Activated CD4-positive, CD25-positive, alpha-beta regulatory T cell treated with anti-CD3 and anti-CD28 coated beads, Interleukin-2, amount 50 U/mL, for 24 hours (primary cell): ENCODE results near the gene WWTR1.

Experiments
- ATAC-seq, 2 donors: fragments of 150-1000 bp; cut with Tn5 transposase; one replicate each; pipeline ENCODE4 v1.10.0; 2021; ENCODE audit warnings: mild to moderate bottlenecking in 1 of 2, moderate library complexity in 1 of 2

WWTR1 gene

DNA sequence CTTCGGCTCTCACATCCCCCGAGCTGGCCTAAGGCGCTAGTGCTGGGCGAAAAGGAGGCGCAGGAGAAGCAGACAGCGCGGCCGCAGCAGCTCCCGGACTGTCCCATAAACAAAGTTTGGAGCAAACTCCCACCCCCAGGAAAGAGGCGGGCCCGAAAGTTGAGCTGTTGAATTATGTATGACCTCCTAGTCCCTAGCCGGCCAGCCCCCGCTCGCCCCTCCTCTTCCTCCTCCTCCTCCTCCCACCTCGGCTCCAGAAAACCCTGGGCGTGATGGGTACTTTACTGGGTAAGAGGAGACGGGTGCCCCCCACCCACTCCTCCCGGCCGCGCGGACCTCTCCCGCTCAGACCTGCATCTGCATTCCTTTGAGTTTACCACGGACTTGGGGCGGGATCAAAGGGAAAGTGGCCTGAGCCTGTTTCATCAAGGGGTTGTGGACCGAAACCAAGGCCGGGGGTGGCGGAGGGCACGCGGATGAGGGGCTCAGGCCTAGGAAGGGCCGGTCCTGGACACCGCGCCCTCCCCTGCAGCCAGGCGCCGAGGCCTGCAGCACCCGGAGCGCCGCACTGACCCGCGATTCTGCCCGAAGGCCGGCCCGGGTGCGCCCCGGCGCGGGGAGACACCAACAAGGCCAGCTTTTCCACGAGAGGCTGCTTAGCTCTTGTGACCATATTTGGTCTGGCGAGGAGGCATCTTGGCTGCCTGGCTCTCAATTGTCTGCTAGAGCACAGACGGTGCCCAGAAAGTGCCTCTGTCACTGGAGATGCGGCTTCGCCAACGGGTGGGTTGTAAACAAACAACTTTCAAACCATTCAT, at the start of gene WWTR1:
WWTR1 (minus strand) TSS at position 100 of the 818 bp plus-strand sequence. CDS start 719 bp downstream, outside the sequence.
- ATAC-seq: peak; percentile 46 to 49

DNA sequence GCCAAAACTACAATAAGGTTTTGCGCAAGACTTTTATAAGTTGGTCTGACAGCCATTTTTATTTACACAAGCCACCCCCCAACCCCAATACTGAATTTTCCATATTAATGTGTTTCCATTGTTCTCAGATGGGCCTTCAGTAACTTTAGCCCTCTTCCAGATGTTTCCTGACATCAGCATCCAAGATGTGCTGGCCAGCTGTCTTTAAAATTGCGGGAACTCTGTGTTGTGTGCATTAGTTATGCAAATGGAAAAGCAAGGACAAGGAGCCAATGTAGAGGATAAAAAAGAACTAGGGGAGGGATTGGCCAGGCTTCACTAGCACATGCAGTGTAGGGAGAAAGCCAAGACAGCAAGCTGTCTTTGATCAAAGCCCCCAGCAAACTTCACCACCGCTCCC, 49.1 kb upstream of the WWTR1 start:
- ATAC-seq: no peak

DNA sequence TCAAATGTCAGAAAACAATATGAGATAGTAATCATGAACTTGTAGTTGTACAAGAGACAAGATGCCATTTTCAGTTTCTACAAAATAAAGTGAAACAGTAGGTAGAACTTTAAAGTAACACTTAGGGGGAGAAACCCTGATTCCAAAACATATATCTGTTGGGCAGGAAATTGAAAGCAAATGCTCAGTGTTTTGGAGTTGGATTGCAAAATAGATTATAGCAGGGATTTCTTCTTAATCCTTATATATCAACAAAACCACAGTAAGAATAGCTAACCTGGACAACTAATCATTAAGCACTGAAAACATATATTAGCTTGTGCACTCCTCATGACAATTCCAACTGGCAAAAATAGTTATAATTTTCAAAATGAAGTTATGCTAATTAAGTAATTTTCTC, 47.6 kb upstream of the WWTR1 start:
- ATAC-seq: no peak

DNA sequence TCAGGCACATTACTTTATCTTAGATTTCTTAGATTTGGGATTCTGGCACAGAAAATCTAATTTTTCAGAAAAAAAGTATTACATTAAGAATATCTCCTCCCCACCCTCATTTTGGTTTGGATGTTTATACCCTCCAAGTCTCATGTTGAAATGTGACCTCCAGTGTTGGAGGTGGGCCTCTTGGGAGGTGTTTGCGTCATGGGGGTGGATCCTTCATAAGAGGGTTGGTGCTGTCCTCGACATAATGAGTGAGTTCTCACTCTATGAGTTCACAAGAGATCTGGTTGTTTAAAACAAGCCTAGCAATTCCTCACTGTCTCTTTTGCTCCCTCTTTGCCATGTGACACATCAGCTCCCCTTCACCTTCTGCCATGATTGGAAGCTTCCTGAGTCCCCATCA, 45.6 kb upstream of the WWTR1 start:
- ATAC-seq: no peak

DNA sequence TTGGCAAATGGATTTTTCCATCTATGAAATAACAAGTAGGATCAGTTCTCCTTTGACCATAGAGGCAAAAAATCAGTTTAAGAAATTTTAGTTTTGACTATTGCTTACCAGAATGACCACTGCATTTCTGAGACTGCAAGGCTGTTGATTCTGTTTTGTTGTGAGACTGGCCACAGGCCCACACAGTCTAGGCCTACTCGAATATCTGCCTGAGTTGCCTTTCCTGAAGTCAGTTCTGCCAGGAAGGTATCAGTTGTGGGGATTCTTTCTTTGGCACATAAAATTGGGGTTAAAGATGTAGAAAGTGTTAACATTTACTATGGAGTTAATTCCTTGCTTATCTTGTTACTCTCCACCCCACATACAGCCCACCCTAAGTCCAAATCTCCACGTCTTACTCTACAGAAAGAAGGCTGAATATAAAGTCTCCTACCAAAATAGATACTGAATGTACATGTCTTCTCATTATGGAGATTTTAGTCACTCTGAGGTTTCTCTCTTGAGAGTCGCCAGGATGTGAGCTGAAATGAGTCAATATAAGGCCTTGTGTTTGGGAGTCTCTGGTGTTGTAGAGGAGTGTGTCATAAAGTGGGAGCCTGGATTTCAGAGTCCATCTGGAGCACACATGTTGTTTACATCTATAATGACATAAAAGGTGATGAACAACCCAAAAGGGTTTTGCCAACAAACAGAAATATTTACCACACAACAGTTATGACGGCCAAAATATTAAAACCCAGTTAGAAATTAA, 45.0 kb upstream of the WWTR1 start:
- ATAC-seq: peak; percentile 8 to 24

DNA sequence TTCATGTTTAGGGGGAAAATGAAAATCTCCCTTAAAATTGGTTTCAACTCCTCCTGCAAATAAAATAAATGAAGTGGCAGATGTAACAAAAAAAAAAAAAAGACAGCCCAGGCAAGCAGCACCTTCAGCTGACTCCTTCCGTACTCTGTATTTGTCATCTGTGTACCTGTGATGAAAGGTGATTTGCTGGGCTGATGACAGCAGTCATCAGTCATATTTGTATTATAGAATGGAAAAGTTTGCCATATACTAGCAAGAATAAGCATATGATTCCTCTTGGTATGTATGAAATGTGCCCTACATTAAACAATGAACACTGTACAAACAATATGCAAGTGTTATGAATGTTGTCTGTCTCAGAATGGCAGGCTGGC, 44.1 kb upstream of the WWTR1 start:
- peak; percentile 90 for ATAC-seq

DNA sequence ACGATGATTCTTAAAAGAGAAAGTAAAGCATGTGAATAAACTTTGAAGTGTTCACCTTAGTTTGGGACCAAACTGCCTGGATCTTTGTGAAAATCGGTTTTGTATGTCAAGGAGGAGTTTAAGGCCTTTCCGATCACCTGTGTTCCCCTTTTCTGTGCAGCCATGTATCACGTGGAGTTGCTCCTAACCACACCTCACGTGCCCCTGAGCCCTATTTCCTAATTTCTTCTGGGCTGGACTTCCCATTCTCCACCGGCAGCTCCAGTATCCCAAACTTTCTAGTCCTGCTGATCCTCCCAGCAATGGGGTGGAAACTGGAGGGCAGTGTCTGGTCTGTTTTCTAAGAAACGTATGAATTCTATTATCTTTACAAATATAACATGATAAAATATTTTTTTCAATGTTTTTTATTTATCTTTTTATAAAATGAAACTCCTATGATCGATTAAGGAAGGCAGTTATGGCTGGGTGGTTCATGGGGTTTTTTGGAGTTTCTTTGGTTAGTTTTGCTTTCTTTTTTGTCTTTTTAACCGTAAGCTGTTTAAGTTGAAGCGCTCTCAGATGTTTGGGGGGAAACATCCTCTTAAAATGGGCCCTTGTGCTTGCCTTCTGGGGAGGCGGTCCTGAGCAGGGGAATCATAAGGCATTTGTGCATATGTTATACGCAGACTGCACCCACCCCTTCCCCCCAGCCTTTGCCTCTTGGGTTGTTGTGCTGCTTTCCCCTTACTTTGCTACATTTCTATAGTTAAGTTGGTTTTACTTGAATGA, 43.6 kb upstream of the WWTR1 start:
- peak; percentile 56 to 63 for ATAC-seq

DNA sequence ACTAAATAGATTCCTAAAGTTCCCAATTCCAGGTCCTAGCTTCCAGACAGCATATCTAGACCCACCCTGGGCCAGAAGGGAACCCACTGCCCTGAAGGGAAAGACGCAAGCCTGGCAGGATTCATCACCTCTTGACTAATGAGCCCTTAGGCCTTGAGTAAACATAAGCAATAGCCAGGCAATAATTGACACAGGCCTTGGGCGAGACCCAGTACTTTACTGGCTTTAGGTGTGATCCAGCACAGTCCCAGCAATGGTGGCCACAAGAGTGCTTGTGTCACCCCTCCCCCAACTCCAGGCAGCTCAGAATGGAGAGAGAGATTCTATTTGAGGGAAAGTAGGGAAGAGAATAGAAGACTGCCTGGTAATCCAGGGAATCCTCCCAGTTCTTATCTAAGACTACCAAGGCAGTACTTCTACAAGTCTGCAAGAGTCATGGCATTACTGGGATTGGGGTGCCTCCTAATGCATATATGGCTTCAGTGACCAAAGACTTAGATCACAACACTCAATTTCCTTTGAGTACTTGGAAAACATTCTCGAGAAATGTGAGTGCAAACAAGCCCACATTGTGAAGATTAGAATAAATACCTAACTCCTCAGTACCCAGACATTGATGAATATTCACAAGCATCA, 30.4 kb upstream of the WWTR1 start:
- ATAC-seq: no peak

DNA sequence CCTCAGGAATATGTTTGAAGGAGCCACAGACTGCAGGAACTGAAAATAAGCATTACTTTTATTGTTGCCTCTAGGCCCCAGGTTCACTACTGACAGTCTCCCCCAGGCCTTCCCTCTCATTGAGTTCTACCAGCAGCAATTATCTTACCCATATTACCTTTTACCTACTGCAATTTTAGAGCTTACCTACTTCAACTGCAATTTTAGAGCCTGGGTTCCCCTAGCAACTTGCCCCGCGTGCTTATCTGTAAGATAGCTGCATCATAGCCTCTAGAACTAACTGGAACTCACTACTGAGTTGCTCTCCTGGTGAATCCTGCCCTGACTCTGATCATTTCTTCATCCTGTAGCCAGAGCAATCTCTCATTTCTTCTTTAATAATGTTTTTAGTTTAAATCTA, 29.2 kb upstream of the WWTR1 start:
- ATAC-seq: no peak

DNA sequence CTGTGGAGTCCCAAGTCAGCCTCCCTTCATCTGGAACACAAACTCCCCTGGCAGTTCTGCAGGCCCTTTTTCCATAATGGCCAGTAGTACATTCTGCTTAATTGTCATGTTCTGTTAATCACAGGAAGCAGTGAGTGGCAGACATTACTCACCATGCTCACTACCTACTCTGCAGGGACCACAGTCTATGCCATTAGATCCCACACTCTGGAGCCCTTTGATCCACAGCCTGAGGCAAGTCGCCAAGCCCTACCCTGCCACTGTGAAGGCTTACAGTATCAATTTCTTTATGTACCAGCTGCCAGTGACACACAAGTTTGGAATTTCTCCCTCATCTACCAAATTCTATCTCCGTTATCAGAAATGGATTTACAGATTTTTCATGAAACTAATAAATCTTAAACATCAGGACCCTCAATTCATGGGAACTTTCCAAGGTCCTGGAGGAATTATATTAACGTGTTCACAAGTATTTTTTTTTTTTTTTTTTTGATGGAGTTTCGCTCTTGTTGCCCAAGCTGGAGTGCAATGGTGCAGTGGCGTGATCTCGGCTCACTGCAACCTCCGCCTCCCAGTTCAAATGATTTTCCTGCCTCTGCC, 20.6 kb upstream of the WWTR1 start:
- ATAC-seq: no peak

DNA sequence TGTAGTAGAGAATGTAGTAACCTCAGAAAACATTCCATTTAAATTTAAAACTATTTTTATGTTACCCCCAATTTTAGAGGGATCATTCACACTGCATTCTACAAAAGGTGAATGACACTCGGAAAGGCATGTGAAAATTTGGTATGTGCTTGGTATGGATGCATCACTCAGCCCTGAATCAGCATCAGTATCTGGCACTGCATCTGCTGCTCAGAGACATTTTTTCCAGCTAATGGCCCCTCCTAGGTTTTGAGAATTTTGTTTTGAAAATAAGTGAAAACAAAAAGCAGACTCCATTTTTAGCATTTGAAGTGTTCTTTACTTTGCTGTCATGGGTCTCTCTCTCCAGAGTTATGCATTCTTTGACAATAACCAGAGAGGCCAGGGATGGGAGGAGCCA, 15.6 kb upstream of the WWTR1 start:
- ATAC-seq: no peak

DNA sequence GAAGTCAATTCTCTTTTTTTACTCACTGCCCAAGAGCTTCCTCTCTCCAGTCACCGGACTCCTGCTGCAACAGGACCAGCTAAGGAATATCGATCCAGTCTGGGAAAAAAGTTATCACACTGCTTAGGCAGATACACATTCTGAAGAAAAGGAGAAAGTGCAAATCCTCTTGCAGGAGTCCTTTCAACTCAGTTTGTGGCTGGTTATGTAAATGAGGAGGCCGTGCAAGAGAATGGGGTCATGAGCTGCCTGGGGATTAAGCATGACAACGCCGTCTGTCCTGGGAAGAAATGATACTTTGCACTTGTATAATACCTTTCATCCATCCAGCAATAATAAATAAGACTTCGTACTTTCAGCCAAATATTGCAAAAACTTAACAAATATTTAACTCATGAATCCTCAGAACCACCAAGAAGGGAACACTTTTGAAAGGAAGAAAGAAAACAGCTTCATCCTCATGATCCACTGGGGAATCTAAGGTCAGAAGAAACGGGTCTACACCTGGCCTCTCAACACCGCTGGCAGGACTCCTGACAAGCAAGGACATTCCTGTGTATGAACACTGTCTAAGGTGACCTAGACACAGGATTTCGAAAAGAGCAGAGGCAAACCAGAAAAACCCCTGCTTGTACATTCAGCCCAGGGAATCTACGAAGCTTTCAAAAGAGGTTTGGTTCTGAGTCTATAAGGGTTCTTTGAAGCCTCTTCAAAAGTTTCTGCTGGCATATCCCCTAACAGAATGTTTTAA, 13.1 kb upstream of the WWTR1 start:
- ATAC-seq: no peak

DNA sequence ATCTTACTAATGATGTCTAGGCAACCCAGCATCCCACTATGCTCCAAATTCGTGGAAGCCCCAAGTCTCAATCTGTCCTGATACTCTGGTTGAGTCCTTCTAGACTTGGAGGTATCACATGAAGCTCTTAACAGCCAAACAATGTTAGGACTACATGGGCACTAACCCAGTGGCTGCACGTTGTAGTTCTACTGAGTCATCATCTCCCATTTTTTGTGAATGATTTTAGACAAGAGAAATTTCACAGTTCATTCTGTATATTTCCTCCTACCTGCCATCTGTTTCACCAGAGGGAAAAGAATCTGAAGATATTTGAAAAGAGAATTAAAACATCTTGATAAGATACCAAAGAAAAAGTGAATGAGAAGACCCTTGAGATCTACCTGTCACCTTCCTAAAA, 9.8 kb upstream of the WWTR1 start:
- ATAC-seq: no peak

DNA sequence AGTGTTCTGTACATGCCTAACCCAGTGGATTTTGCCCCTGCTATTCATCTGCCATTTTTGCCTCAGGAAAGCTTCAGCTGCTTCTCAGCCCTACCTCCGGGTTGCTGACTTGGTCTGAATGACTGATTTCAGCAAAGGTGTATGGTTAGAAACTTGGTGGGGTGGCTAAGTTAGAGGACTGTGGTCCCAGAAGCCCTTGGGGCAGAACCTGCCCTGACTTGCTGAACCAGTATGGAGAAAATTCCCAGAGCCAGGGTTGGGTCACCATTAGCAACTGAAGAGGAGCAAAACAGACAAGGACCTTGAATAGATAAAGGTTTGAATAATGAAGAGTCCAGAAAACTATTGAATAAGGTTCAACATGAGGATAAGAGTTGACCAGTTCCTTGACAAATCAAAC, 6.1 kb upstream of the WWTR1 start:
- no peak for ATAC-seq

DNA sequence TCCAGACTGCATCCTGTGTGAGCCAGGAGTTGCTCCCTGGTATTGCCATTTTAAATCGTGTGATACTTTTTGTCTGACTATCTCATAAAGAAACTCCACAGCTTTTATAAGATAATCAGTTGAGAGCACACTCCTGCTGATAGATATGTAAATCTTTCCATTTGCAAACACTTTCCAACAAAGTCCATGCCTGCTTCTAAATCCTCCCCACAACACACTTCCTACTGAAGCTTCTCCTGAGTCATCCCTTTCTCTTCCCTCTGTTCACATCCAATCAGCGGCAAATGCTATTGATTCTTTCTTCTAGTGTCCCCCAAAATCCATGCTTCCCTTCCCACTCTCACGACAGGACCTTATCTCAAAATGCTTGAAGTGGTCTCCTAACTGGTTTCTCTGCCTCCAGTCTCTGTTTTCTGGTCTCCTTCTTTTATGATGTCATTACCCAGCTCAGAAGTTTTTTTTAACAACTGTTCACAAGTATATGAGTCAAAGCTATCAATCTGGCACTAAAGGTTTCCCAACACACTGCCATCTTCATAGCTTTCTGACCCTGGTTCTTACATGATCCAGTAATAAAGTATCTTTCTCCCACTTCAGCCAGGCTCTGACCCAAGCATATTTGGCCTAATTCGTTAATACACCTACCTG, 4.5 kb upstream of the WWTR1 start:
- no peak for ATAC-seq

DNA sequence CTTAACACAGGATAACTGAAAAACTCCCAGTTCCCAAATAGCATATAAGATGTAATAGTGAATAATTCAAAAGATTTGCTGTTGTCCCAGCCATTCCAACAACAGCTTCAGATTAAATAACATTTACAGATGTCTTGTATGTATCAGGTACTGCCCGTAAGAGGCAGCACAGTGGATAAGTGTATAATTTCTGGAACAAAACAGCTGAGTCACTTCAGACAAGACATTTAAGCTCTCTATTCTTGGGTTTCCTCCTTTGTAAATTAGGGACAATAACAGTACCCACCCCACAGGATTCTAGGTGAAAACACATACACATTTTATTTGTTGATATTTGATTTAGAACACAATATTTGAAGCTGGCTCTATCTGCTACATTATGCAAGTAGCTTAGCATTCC, 2.6 kb upstream of the WWTR1 start:
- no peak for ATAC-seq

DNA sequence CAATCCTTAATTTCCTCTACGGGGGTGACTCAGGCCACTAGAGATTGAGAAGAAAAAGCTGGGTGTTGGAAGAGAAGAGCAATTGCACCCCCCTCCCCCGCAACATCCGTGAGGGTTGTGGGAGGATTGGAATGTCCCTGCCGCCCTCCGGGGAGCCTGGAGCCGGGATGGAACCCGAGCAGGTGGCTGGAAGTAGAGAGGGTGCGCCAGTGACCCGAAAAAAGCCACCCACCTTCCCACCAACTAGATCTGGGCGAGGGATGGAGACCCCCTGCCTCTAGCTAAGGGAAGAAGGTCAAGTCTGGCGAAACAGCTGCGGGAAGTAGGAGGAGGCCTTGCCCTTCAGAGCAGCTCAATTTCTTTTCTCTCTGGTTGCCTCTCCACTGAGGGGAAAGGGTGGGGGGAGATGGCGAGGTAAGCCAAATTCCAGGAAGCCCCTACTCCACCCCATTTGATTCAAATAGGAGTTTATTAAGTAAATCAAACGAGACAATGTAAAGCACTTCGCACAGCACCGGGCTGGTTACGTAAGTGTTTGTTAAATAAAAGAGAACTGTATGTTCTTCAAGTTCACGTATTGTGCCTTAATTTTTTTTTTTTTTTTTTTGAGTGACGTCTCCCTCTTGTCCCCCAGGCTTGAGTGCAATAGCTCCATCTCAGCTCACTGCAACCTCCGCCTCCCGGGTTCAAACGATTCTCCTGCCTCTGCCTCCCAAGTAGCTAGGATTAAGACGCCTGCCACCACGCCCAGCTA, 1.1 kb upstream of the WWTR1 start:
- ATAC-seq: no peak

DNA sequence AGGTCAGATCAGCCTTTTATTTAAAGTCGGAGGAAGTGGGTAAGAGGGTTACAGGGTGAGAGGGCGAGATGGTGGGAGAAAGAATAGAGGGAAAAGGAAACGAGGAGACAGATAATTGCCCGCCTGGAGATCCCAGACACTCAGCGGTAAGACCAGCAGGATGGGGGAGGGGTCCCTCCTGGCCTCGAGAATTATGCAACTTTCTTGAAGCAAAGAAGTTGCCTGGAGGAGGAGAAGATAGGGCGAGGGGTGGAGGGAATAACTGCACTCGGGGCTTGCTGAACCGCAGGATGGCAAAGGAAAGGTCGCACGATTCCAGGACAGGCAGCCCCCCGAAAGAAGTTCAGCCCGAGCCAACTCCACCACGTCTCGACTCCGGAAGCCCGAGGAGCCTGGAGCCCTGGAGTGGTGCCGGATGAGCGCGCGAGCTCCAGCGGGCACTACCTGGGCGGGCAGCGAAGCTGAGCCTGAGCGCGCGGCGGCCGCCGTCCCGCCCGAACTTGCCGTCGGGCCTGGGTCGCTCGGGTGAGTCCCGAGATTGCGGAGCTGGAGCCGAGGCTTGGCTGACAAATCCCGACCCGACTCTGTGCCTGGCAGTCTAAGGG, 402 bp downstream of the WWTR1 start:
- peak; percentile 44 to 57 for ATAC-seq

DNA sequence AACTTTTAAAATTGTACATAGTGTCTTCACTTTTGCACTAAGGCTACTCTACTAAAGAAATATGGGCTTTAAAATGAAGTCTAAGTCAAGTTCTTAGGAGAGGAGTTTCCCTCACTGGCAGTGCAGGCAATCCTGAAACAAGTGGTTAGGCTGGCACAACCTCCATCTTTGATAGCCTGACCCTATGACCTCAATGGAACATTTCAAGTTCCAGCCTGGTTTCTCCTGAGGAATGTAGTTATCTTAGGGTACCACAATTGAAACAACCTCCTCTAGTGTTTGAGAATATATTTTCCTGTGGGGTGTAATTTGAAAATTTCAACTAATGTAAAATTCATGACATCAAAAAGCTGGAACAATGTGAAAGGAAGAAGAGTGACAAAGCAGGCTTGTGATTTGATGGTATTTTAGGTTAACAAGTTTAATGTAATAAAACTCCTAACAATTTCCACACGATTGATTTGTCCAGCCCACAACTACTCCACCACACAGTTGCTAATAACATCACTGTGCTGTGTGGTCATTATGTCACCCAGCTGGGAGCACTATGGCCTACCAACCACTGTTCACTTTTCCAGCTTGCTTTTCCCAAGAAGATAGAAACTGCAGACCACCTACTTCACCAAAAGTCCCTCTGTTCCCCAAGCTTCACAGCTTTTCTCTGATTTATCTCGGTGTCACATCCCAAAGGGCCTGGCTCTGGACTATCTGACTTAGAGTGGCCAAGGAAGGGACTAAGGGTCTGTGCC, 1.8 kb downstream of the WWTR1 start:
- ATAC-seq: no peak
